ENCODE results near the gene FOXN3.
"Not testable (repeated sequence)": the region's sequence is repeated elsewhere in the genome, so short reads cannot be mapped to it uniquely, and the experiment has no call there.

FOXN3 gene

DNA sequence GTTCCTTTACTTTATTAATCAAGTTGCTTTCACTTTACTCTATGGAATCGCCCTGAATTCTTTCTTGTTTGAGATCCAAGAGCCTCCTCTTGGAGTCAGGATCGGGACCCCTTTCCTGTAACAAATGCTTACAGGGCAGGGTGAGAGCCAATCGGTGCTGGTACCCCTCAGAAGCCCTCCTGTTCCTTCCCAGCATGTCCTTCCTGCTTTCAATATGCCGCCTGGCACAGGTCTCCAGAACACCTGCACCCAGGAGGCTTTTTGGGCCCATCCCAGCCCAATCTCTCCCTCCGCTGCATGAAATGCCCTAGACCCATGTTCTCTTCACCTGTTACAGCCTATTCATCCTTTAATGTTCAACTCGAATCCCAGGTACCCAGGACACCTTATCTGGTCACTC is 122.2 kb downstream of the FOXN3 start:
- Histone ChIP-seq H3K4me1 (ENCODE audit: low read length) (0 out of 2 replicates have a peak, but pooled peaks cover 4% of the 10 kb centered on the region), H3K79me2 (ENCODE audit: low read length) (no peaks in the 10 kb centered on the region)

DNA sequence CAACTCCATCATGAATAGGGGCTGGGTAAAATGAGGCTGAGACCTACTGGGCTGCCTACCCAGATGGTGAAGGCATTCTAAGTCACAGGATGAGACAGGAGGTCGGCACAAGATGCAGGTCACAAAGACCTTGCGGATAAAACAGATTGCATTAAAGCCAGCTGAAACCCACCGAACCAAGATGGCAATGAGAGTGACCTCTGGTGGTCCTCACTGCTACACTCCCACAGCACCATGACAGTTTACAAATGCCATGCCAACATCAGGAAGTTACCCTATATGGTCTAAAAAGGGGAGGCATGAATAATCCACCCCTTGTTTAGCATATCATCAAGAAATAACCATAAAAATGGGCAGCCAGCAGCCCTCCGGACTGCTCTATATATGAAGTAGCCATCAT is 122.6 kb downstream of the FOXN3 start:
- H3K27ac ChIP-seq (ENCODE audit: low read length); H3K4me3 ChIP-seq (ENCODE audit: low read length); H3K79me2 ChIP-seq (ENCODE audit: low read length); H3K4me2 ChIP-seq (ENCODE audit: low read length); H4K20me1 ChIP-seq (ENCODE audit: insufficient read depth, low read length); H3K36me3 ChIP-seq (replicated peaks; ENCODE audit: low read depth, low read length); H3K9me3 ChIP-seq (ENCODE audit: insufficient read depth, low read length); H3K4me1 ChIP-seq (ENCODE audit: low read length); H2AFZ ChIP-seq (ENCODE audit: low read depth, low read length); H3K27me3 ChIP-seq (ENCODE audit: low read depth, low read length); H3K9ac ChIP-seq (ENCODE audit: low read length): not testable (repeated sequence)

More for the DNA sequence above, 122.2 kb downstream of the FOXN3 start:
- Histone ChIP-seq H2AFZ (ENCODE audit: low read depth, low read length) (no peak overlapping the region), H3K4me2 (ENCODE audit: low read length) (no peak overlapping the region), H3K9me3 (ENCODE audit: insufficient read depth, low read length) (no peaks in the 10 kb centered on the region), H3K36me3 (replicated peaks; ENCODE audit: low read depth, low read length) (peaks cover 2% of the 10 kb centered on the region), H3K27ac (ENCODE audit: low read length) (no peak overlapping the region), H4K20me1 (ENCODE audit: insufficient read depth, low read length) (0 out of 2 replicates have a peak, but pooled peaks cover 7% of the 10 kb centered on the region), H3K4me3 (ENCODE audit: low read length) (no peak overlapping the region), H3K9ac (ENCODE audit: low read length) (no peak overlapping the region), H3K27me3 (ENCODE audit: low read depth, low read length) (no peaks in the 10 kb centered on the region)
- TF ChIP-seq, protein P1, sequence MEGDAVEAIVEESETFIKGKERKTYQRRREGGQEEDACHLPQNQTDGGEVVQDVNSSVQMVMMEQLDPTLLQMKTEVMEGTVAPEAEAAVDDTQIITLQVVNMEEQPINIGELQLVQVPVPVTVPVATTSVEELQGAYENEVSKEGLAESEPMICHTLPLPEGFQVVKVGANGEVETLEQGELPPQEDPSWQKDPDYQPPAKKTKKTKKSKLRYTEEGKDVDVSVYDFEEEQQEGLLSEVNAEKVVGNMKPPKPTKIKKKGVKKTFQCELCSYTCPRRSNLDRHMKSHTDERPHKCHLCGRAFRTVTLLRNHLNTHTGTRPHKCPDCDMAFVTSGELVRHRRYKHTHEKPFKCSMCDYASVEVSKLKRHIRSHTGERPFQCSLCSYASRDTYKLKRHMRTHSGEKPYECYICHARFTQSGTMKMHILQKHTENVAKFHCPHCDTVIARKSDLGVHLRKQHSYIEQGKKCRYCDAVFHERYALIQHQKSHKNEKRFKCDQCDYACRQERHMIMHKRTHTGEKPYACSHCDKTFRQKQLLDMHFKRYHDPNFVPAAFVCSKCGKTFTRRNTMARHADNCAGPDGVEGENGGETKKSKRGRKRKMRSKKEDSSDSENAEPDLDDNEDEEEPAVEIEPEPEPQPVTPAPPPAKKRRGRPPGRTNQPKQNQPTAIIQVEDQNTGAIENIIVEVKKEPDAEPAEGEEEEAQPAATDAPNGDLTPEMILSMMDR (IDR thresholded peaks at IDR 0.05; ENCODE audit: low read depth, low read length) = no peak
- TF ChIP-seq EZH2phosphoT487 (IDR thresholded peaks at IDR 0.05; ENCODE audit: low read depth) = no peak

DNA sequence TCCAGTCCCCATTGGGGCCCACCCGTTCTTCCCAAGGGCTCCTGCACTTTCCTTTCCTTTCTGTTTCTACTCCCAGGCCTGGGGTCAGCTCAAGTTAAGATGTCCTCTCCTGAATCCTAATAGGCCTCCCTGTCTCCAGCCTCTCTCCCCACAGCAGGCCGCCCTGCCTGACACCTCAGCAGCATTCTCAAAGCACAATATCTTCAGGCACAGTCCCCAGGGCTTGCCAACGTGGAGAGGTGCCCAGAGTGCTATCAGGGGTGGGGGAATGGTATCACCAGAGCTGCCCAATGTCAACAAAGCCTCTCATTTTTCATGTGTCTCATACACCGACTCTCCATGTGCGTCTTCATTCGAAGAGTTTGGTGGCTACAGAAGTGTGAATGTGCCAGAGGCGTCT is 123.0 kb downstream of the FOXN3 start:
- no peak overlapping the region for H3K9ac ChIP-seq (ENCODE audit: low read length)

DNA sequence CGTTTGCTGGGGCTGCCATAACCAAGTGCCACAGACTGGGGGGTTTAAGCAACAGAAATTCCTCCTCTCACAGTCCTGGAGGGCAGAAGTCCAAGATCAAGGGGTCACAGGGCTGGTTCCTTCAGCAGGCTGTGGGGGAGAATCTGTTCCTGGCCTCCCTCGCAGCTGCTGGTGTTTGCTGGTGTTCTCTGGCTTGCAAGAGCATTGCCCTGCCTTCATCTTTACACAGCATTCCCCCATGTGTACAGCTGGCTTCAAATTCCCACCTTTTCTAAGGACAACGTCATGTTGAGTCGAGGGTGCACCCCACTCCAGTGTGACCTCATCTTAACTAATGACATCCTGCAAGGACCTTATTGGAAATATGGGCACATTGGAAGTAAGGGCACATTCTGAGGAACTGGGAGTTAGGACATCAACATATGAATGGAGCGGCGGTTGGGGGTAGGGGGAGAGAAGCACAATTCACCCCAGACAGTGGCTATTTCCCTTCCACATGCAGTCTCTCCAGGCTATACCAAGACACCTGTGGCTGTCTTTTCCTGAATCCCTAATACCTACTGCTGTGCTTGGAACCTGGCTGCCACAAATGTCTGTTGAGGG is 123.6 kb downstream of the FOXN3 start:
- TF ChIP-seq EZH2phosphoT487 (IDR thresholded peaks at IDR 0.05; ENCODE audit: low read depth) = no peak
- TF ChIP-seq, protein P1 (IDR thresholded peaks at IDR 0.05; ENCODE audit: low read depth, low read length) = no peak
- Histone ChIP-seq H3K27ac (ENCODE audit: low read length) (no peak overlapping the region), H3K9ac (ENCODE audit: low read length) (no peak overlapping the region), H3K4me3 (ENCODE audit: low read length) (no peak overlapping the region), H2AFZ (ENCODE audit: low read depth, low read length) (no peak overlapping the region), H3K27me3 (ENCODE audit: low read depth, low read length) (no peaks in the 10 kb centered on the region), H3K79me2 (ENCODE audit: low read length) (no peaks in the 10 kb centered on the region), H3K4me1 (ENCODE audit: low read length) (0 out of 2 replicates have a peak, but pooled peaks cover 4% of the 10 kb centered on the region), H3K36me3 (replicated peaks; ENCODE audit: low read depth, low read length) (no peaks in the 10 kb centered on the region), H3K4me2 (ENCODE audit: low read length) (no peak overlapping the region), H4K20me1 (ENCODE audit: insufficient read depth, low read length) (0 out of 2 replicates have a peak, but pooled peaks cover 7% of the 10 kb centered on the region), H3K9me3 (ENCODE audit: insufficient read depth, low read length) (no peaks in the 10 kb centered on the region)

More for the DNA sequence above, 123.0 kb downstream of the FOXN3 start:
- no peaks in the 10 kb centered on the region for H3K9me3 ChIP-seq (ENCODE audit: insufficient read depth, low read length)
- no peak overlapping the region for H3K27ac ChIP-seq (ENCODE audit: low read length)
- H3K79me2 ChIP-seq (ENCODE audit: low read length) = no peaks in the 10 kb centered on the region
- no peak overlapping the region for H2AFZ ChIP-seq (ENCODE audit: low read depth, low read length)
- no peak overlapping the region for H3K4me2 ChIP-seq (ENCODE audit: low read length)
- no peak for TF ChIP-seq EZH2phosphoT487 (IDR thresholded peaks at IDR 0.05; ENCODE audit: low read depth)
- TF ChIP-seq, protein P1 (IDR thresholded peaks at IDR 0.05; ENCODE audit: low read depth, low read length) = no peak
- no peaks in the 10 kb centered on the region for H3K36me3 ChIP-seq (replicated peaks; ENCODE audit: low read depth, low read length)
- 0 out of 2 replicates have a peak, but pooled peaks cover 7% of the 10 kb centered on the region for H4K20me1 ChIP-seq (ENCODE audit: insufficient read depth, low read length)
- H3K27me3 ChIP-seq (ENCODE audit: low read depth, low read length) = no peaks in the 10 kb centered on the region
- H3K4me1 ChIP-seq (ENCODE audit: low read length) = 0 out of 2 replicates have a peak, but pooled peaks cover 4% of the 10 kb centered on the region
- no peak overlapping the region for H3K4me3 ChIP-seq (ENCODE audit: low read length)

Measured in OCI-LY3 (cell line).